Activated CD8-positive, alpha-beta memory T cell treated with anti-CD3 and anti-CD28 coated beads, Interleukin-2, amount 50 U/mL, for 24 hours (primary cell): ENCODE results near the gene DOCK2.

Experiments used
- DNase-seq: peaks from one replicate; pipeline ENCODE4 v3.0.0-alpha.2; 2020; ENCODE audit errors: extremely low read depth

The DOCK2 gene

DNA sequence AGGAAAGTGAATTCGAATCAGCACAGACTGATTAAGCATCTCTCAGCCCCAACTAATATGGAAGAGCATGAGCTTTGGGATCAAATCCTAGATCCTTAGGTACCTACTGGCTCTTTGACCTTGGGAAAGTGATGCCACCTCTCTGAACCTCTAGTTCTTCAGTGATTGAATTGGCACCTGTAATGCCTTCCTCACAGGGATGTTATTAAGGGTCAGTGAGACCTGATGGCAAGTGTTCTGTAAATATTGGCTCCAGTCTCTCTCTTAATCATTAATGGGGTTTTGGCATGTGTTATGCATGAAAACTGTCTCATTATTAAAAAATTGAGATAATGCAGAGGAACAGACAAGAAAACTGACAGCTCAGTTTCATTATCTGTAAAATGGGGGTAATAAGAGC lies 227.4 kb downstream of the DOCK2 start:
- no peak for DNase-seq

DNA sequence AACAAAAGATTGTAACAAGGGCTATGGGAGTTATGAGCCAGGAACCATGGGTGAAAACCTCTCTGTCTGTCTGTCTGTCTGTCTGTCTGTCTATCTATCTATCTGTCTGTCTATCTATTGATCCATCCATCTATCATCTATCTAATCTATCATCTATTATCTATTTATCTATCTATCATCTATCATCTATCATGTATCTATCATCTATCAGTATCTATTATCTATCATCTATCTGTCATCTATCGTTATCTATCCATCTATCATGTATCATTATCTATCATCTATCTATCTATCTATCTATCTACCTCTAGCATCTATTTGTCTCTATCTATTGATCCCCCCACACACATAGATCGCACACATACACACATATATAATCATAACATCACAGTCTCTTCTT lies 230.3 kb downstream of the DOCK2 start:
- DNase-seq, result no peak

DNA sequence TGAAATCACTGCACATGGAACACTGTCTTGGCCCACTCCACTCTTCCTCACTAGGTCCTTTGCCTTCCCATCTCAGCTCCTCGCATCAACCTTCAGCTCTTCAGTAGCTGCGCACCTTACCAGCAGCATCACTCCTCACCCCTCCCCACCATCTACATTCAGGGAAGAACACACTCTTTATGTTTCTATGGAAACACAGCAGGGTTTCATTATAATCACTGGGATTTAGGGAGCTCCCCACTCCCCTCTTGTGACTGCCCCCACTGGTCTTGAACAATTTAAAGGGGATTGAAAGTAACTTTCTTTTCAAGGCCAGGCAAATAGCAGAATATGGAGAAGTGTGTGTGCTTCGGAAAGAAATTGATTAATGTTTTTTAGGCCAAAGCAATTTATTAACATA lies 232.0 kb downstream of the DOCK2 start:
- DNase-seq, result no peak

DNA sequence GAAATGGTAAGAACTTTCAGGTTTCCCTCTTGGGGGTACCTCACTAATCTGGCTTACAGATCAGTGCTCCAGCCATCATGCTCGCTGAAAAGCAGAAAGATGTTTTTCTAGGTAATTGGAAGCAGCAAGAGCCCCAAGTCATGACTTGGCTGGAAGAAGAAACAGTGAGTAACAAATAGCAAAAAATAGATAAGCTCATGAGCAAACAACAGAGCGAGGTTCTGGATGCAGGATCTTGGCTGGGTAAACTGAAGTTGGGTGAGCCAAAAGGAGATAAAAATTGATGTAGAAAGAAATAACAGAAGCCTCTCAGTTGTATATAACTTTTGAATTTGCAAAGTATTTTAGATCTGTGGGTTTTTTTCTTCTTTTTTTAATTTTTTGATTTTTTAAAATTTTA lies 233.1 kb downstream of the DOCK2 start:
- DNase-seq, result no peak

DNA sequence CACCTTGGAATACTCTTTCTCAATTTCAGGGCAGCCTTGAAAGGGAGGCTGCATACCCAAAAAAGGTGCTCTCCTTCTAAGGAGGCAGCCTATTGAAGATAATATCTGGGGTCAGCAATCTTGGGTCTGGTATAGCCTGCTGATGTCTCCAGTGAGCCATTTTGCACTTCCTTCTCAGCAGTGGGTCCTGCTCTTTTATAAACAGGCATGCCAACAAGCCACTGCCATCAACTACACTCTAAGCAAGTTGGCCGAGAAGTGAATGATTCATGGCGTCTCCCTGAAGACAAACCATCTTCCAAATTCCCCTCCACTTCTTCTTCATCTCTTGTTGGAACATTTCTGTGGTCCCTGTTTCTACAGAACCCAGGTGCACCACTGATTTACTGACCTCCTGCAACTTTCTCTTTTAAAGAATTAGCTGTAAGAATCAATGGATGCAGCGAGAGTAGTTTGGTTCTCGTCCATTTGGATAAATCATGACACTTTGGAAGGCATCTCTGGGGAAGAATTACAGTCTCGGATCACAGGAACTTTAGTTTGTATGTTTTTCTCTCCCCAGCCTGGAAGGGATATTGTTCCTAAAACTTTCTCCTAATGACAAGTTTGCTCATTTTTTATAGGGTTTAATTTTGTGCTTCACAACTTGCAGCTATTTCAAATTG lies 234.9 kb downstream of the DOCK2 start:
- no peak for DNase-seq

DNA sequence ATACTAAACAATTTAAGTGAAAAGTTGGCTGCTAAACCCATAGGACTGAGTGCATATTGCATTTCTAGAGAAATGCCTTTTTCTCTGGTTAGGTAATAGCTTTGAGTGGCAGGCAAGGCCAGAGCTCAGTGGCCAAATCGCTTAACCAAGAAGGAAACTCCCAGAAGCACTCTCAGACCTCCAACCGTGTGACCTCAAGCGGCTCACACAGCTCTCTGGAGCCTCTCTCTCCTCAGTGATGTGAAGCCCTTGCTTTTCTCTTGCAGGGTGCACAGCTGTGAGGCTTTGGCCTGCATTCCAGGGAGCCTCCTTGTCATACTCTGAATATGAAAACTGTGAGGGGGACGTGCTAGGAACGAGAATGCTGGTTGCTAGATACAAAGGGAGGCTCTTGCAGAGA lies 236.6 kb downstream of the DOCK2 start:
- DNase-seq, result no peak

DNA sequence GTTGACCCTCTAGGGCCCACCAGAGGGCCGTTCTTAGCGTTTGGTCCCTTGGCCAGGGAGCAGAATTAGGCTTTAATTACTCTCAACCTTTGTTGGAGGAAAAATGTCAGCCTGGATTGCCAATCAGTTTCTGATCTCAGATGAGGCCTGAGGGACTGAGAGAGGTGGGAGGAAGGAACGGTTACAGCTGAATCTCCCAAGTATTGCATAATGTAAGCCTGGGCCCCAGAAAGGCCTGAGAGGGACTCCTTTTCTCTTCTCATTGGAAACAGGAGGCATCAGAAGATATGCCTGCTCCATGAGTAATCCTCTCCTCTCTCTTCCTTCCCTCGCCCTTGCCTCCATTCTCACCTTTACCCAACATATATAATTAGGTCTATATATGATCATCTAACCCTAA lies 237.5 kb downstream of the DOCK2 start:
- no peak for DNase-seq

DNA sequence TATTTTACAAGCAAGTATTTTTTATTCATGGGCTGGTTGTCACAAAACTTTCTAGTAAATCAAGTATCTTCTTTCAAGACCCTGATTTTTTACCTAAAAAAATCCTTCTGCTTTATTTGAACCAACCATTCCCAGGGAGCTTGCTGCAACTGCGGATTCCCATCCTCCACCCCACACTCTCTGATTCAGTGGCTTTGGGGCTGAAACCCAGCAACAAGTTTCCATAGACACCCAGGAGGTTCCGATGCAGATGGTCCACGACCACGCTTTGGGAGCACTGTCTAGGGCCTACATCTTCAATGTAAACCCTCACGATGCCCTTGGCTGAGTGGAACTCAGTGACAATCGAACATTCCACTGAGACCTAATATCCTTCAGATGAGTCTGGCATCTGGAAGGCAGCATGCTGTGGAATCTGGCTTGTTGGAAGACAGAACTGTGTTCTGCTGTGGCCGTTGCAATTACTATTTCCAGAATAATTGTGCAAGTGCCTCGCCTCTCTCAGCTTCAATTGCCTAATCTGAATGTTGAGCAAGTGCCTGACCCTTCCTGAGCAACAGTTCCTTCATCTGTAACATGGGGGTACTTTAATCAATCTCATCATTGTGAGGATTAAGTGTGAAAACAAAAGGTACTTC lies 238.1 kb downstream of the DOCK2 start:
- no peak for DNase-seq

DNA sequence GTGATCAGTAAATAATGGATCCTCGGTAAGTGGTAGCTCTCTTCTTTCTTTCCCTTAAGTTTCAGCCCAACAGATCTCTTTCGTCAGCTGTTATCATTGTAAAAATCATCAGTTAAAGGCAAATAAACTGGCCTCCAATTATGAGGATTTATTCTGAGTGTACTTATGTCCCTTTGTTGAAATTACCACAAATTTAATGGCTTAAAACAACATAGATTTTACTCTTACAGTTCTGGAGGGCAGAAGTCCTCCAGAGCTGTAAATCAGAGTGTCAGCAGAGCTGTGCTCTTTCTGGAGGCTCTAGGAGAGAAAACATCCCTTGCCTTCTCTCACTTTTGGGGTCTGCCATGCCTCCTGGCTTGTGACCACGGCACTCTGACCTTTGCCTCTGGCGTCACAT lies 238.7 kb downstream of the DOCK2 start:
- no peak for DNase-seq

DNA sequence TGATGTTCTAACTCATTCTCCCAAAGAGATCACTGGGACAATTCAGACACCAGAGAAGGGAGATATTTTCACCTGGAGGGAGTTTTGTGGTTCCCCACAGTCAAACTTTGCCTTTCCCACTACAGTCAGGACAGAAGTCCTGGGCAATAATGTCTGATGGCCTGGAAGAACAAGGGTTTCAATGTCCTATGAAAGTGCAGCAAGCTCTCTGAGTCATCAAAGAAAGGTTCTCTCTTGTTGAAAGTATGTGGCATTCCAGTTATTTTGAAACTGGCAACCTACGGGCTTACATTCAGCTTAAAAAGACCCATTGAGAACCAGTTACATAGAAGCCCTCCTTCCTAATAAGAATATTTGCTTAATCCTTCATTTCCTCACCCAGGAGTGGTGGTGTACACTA lies 239.3 kb downstream of the DOCK2 start:
- DNase-seq, result no peak

DNA sequence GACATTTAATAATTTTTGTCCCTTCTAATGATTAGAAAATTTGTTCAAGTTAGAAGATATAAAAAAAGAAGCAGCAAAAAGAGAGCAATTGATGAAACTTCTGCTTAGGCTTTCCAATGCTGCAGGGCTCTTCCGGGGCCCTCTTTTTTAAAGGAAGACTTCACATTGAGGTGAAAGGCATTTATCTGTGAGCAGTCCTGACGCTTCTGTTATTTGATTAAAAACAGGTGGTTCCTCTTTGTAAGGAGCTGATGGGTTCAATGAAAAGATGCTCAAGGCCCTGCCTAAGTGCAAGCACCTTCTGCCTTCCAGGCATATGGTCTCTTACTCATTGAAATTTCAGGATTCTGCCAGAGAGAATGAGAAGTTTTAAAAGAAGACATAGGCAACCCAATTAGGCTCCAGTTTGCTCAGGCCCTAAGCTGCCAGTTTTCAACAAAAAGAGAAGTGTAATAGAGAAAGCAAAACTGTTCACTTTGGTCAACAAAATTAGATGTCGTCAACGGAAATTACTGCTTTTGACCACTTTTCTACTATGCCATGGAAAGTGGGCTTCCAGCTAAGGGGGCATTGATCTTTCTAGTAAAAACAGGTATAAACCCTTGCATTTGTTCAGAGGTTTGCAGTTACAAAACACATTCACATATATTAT lies 243.1 kb downstream of the DOCK2 start:
- no peak for DNase-seq

DNA sequence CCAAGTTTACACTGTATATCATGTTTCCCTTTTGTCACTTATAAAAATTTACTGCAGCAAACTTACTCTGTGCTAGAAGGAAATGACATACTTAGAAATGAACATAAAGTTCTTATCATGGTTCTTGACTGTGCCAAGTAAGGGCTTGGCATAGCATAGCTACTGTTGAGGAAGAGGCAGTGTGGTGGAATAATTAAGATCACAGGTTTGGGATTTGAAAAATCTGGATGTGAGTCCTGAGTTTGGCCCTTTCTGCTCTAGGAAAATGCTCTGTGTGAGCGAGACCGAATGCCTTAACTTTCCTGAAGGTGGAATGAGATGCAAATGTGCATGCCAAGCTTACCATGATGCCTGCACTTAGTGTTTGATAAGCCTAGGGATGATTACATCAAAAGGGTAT lies 243.7 kb downstream of the DOCK2 start:
- DNase-seq, result no peak

DNA sequence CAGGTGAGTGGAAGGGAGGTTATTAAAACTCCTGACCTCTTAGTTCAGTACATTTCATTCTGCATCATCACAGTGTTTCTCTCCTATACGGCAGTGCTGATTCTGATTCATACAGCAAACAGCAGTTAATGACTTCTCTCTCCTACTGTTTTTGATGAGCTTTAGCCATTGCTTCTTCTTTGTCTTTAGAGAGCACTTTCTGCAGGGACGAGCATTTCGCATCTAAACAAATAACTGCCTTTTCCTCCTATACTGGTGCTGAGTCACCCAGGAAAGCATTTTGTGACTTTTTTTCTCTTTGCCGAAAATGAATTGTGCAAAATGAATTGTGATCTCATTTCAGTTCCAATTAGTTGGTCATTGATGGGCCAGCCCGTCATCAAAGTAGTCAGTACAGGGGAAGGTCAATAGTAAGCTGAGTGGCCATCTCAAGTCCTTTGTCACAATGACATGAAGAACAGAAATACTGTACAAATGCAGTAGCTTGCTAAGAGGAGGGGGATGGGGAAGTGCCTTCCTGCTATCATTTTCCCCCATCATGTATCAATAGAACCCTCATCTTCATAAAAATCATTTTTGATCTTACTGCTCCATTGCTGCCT lies 244.7 kb downstream of the DOCK2 start:
- DNase-seq, result no peak

DNA sequence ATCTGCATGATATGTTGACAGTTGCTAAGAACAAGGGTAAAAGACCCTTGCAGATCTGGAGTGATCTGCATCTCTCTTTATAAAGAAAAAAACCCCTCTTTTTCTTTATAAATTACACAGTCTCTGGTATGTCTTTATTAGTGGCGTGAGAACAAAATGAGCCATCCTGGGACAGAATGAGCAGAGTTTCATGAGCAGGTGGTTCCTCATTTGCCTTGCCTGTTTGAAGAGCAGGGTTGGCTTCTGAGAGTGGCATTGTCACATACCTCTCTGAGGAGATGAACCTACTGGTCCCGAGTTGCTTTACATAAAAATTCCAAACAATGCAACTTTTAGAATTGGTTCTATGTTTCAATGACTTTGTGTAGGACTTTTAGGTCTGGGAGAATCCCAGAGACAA lies 249.0 kb downstream of the DOCK2 start:
- no peak for DNase-seq

DNA sequence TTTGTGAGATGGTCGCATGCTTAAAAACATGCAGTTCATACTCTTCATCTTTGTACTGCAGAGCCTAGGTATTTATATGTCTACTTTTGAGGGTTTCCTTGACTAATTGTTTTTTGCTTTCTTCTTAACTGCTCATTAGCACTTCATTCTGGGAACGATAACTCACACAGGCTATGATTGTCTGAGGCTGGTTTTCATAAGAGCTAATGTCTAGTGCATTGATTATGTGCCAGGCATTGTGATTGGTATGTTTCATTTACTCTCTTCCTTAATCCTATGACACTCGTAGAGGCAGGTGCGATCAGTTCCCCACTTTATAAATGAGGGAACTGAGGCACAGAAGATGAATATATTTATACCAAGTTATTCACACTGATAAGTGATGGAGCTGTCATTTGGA lies 249.6 kb downstream of the DOCK2 start:
- DNase-seq, result no peak

DNA sequence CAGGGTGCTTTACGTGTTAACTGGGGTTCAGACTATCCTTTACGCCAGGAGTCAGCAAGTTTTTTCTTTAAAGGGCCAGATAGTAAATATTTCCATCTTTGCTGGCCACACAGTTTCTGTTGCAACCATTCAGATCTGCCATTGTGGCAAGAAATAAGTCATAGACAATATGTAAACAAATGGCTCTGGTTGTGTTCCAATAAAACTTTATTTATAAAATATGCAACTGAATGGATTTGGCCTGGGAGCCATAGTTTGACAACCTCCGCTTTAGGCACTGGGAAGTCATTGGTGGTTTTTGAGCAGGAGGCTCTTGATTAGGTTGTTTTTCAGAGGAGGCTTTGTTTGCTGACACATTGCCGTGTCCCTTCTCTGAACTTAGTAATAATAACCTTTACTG lies 252.5 kb downstream of the DOCK2 start:
- DNase-seq, result no peak

DNA sequence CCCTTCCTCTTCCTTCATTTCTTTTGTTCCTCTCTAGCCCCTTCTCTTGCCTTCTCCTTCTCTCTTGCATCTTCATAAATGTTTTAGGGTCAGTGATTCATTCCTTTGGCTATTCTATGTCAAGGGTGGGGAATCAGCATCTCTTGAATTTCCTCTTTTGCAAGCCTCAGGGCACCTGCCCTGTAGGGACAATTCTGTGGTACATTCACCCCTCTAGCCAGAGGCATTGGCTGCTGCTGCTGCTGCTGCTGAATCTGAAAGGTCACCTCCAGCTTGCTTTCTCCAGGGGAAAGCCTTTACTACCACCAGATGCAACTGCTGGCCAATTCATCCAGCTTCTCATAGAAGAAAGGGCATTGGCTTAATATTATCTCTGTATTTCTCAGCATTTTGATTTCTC lies 255.9 kb downstream of the DOCK2 start:
- no peak for DNase-seq

DNA sequence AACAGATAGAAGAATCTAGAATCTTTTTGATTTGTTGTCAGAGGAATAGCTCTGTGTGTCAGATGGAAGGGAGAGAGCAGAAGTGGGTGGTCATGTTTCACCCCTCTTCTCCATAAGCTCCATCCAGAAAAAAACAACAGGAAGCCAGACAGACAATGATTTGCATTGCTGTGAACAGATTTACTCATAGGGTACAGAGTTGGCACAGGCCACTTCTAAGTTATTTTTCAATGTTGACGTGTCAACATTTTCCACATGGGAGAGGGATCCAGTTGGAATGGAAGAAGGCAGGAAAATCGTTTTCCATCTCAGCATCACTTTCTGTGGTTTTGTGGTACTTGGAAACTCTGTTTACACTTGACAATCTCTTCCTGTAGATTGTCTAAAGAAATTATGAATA lies 256.5 kb downstream of the DOCK2 start:
- DNase-seq, result no peak

DNA sequence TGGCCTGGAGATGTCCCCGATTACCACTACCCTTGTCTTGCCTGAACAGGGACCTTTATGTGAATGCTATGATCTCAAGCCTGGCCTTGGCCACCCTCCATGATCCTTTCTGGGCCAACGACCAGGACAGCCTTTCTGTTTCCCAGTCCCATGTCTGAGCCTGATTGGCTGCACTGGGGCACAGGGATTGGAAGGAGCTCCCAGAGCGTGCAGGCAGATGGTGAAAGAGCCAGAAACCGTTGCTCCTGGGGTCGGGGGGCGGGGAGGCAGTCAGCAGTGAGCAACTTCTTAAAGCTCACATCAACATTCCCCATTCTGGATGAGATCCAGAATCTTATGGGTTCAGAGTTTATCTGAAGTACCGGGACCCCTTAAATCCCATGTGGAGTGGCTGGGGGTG lies 258.9 kb downstream of the DOCK2 start:
- DNase-seq, result no peak

DNA sequence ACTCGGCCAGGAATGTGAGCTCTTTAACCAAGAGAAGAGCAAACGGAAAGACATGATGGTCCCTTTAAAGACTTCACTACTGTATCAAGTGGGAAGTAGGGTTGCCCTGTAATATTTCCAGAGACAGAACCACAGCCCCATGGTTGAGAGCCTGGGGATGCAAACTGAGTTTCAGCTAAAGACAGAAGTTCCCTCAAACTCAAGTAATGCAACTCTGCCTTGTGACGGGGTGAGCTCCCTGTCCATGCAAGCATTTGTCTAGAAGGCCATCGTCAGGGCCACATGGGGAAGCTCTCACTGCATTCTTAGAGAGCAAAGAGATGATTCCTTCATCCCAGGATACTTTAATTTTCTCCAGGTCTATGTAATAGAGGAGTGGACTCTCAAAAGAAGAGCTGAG lies 260.4 kb downstream of the DOCK2 start:
- DNase-seq, result no peak

DNA sequence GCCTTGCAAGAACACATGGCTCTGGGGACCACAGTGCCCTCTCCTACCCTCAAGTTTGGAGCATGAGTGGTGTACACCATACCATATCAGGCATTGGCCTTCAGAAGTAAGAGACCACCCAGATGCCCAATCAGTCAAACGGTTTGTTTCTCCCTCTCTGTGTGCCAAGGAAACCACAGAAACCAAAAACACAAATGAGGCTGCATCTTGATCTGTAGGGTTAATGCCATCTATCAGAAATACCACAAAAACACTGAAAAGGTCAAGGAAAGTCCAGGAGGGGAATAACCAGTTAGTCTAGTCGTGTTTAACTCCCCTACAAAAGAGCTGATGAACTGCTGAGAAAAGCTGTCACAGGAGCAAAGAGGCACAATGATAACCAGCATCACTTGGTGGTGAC lies 264.8 kb downstream of the DOCK2 start:
- no peak for DNase-seq

DNA sequence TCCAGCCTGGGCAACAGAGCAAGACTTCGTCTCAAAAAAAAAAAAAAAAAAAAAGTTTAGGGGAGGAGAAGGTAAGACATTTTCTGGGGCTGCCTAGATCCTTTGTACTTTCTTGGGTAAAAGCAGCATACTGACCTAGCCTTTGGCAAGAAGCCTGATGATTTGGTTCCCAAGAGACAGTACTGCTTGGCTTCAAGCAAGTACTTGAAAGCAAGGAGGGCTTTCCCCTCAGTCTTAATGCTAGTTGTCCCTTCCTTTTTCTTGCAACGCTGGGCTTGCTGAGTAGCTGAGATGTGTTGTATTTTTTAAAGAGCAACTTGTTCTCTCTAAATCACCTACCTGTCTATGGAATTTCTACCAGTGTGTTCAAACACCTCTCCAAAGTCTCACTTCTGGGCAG lies 267.0 kb downstream of the DOCK2 start:
- DNase-seq, result no peak

DNA sequence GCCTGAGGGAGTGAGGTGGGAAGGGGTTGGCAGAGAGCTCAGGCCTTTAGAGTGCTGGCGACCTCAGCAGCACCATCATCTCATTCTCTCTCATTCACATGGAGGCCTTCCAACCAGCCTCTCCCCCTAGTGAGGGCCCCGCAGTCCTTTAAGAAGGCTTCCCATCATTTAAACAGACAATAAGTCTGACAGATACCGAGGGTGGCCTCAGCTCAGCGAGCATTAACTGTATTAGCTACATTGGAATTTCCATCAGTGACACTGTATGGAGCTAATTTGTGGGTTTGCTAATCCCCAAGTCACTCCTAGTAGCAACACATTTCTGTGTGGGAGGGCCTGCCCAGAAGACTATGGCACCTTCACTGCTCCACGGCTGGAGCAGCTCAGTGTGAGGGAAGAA lies 267.4 kb downstream of the DOCK2 start:
- no peak for DNase-seq
